ENCODE results near the gene RSPO3.

Gene RSPO3

DNA sequence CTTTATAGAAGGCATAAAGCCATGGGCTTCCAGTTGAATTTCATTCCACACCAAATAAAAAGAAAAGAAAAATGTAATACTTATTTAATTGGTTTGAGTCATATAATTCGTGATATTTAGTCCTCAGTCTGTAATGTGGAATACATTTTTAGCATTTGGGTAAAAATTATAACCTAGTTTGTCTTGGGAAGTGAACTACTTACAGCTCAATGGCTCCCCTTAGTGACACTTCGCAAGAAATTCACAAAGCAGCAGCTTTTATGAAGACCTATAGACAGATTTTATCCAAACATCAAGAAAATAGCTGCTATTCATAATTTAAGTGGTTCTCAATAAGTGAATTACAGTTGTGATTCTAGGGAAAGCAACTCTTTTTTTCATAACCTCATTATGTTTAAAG lies 72.1 kb downstream of the RSPO3 start:
- H3K4me3 ChIP-seq (ENCODE audit: control insufficient read depth, low read depth, low read length): no peak overlapping the region
- DNase-seq (ENCODE audit: low read depth): no peak
- peak; percentile 69 for TF ChIP-seq CTCF (IDR thresholded peaks at IDR 0.05; ENCODE audit: control insufficient read depth, insufficient read depth, low read depth, low read length, missing control alignments)

DNA sequence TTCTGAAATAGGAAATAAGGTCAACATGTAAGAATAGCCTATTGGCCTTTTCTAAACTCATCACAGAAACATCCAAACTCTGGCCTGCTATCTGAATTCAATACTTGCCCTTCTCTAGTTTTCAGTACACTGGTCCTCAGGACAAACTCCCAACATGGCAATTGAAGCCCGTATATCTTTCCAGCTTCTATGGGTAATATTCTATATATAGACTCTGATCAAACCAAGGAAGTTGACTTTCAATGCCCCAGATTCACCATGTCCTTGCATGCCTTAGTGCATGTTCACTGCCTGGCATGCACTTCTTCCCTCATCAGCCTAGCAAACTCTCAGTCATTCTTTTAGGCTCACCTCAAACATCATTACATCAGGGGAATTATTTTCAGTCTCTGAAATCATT lies 73.2 kb downstream of the RSPO3 start:
- TF ChIP-seq CTCF (IDR thresholded peaks at IDR 0.05; ENCODE audit: control insufficient read depth, insufficient read depth, low read depth, low read length, missing control alignments): no peak
- H3K4me3 ChIP-seq (ENCODE audit: control insufficient read depth, low read depth, low read length): no peak overlapping the region
- DNase-seq (ENCODE audit: low read depth): no peak

DNA sequence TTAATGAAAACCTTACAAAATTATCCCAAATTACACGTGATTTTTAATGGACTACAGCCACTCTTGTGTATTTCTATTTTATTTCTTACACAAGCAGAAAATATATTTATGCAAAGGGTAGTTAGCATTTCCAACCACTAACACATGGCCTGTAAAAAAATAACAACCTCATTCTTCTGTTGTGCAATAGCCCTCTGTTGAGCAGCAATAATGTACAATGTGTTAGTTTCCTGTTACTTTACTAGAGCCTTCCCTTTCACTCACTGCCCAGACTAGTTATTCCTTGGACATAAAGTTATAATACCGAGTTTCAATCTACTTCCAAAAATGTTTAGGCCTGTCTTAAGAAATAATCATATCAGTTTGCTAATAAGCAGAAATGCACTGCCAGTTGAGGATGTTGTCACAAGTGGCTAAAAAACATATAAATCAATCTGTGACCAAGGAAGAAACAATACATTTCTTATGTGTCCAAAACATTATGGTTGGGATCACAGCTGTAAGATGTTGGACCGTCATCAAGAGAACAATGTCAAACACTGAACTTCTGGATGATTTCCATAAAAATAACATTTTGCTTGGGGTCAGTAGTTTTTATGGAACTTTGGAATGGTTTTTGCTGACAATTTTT lies 74.6 kb downstream of the RSPO3 start:
- H3K4me3 ChIP-seq (ENCODE audit: control insufficient read depth, low read depth, low read length): no peak overlapping the region
- peak; percentile 73 for DNase-seq (ENCODE audit: low read depth)
- TF ChIP-seq CTCF (IDR thresholded peaks at IDR 0.05; ENCODE audit: control insufficient read depth, insufficient read depth, low read depth, low read length, missing control alignments): no peak

DNA sequence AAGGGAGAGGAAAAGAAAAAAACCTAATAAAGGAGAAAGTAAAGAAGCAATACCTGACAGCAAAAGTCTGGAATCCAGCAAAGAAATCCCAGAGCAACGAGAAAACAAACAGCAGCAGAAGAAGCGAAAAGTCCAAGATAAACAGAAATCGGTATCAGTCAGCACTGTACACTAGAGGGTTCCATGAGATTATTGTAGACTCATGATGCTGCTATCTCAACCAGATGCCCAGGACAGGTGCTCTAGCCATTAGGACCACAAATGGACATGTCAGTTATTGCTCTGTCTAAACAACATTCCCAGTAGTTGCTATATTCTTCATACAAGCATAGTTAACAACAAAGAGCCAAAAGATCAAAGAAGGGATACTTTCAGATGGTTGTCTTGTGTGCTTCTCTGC lies 77.4 kb downstream of the RSPO3 start:
- H3K4me3 ChIP-seq (ENCODE audit: control insufficient read depth, low read depth, low read length): no peak overlapping the region
- TF ChIP-seq CTCF (IDR thresholded peaks at IDR 0.05; ENCODE audit: control insufficient read depth, insufficient read depth, low read depth, low read length, missing control alignments): no peak
- DNase-seq (ENCODE audit: low read depth): no peak

DNA sequence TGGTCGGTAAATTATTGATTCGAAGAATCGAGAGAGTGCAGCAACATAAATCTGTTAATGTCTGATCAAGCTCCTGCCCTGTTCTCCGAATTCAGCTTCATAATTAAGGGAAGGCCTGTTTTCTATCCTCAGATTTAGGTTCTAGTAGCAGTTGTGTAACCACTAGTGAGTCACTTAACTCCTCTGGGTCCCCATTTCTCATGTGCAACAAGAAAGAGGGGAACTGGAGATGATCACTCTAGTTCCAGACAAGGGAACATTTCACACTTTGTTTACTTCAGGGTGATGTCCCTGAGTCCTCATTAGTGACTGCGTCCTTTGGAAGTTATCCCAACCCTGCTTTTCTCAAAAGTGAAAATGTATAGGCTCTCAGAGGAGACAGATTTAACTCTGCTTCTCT lies 80.1 kb downstream of the RSPO3 start:
- no peak for TF ChIP-seq CTCF (IDR thresholded peaks at IDR 0.05; ENCODE audit: control insufficient read depth, insufficient read depth, low read depth, low read length, missing control alignments)
- no peak overlapping the region for H3K4me3 ChIP-seq (ENCODE audit: control insufficient read depth, low read depth, low read length)
- no peak for DNase-seq (ENCODE audit: low read depth)

- no peak for DNase-seq (ENCODE audit: low read depth)
- no peak overlapping the region for H3K4me3 ChIP-seq (ENCODE audit: control insufficient read depth, low read depth, low read length)
- no peak for TF ChIP-seq CTCF (IDR thresholded peaks at IDR 0.05; ENCODE audit: control insufficient read depth, insufficient read depth, low read depth, low read length, missing control alignments)
These were observed 81.0 kb downstream of the RSPO3 start for GRCh38 chr6:127199470-127199869.

DNA sequence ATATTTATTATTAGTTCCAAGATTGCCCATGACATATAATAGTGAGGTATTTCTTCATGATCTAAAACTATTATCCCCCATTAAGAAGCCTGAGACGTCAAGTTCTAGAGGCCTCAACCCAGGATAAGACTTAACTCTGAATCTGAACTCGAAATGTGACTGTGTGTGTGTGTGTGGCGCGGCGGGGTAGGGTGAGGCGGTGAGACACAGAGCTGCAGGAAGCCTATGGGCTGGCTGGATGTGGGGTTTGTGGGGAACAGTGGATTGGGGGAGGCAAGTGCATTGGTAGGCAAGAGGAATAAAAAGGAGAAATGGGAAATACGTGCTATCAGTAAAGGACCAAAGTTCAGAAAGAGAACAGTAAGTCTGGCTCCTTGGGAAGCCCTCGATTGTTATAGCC lies 81.6 kb downstream of the RSPO3 start:
- H3K4me3 ChIP-seq (ENCODE audit: control insufficient read depth, low read depth, low read length): no peak overlapping the region
- no peak for TF ChIP-seq CTCF (IDR thresholded peaks at IDR 0.05; ENCODE audit: control insufficient read depth, insufficient read depth, low read depth, low read length, missing control alignments)
- DNase-seq (ENCODE audit: low read depth): no peak
